ENCODE measurements around the gene ZSCAN22. TPM values are rescaled to one million over a fixed set of nuclear protein-coding genes. Genes with fewer than 3 reads are reported as not detected.

ZSCAN22 gene
- total and polyA plus RNA-seq, 2 of the 13 experiments (the other 11 are each of a cell fraction or from before 2014, with no cell fraction given), result 2.5 to 3.5 TPM

DNA sequence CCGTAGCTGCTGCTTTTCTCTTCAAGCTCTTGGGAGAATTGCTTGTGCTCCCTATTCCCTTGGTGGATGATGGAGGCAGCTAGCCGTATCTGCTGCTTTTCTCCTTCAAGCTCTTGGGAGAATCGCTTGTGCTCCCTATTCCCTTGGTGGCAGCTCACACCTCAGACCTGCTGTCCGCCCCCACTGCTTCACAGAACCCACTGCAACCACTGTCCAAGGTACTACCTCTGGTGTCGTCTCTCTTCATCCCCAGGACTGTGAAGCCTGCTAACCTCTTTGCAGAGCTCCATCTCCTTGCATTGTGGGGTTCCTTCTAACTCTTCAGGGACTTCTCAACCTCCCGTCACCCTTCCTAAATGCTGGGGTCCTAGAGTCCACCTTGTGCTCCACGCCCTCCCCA is 26.2 kb upstream of the ZSCAN22 start:
- intact Hi-C loops (cut with micrococcal nuclease; ENCODE audit: unreplicated experiment), result no loop called here

More for the DNA sequence above, 26.2 kb upstream of the ZSCAN22 start:
- Histone ChIP-seq H3K4me1 (ENCODE audit: insufficient read depth, low read length) (peaks cover 7% of the 10 kb centered on the region), H3K79me2 (ENCODE audit: insufficient read depth, low read length) (peaks cover 3% of the 10 kb centered on the region), H3K27me3 (ENCODE audit: control insufficient read depth in 1 of 2, insufficient read depth in 2 of 2, low read length in 2 of 2) (no peaks in the 10 kb centered on the region; a peak in 1 of 5 replicates), H3K9me3 (ENCODE audit: low read length) (no peaks in the 10 kb centered on the region), H3K9ac (ENCODE audit: insufficient read depth, low read depth, low read length) (no peak overlapping the region), H4K20me1 (ENCODE audit: insufficient read depth, low read length) (peaks cover under 1% of the 10 kb centered on the region; the same call in 1 of the 2 replicates), H3K36me3 (replicated peaks in 1 of 2; ENCODE audit: control insufficient read depth in 1 of 2, insufficient read depth in 2 of 2, low read length in 2 of 2) (peaks cover 16 to 46% of the 10 kb centered on the region in 2 experiments; a peak in 4 of 5 replicates), H3K4me2 (ENCODE audit: low read depth, low read length) (no peak overlapping the region), H3K4me3 (replicated peaks in 1 of 3; ENCODE audit: insufficient read depth in 1 of 3, low read depth in 2 of 3, low read length in 3 of 3) (no peak overlapping the region), H2AFZ (ENCODE audit: low read length) (no peak overlapping the region), H3K27ac (ENCODE audit: extremely low read length, insufficient read depth, low read length) (no peak overlapping the region)
- CTCF ChIA-PET (ENCODE audit: low intra/inter-chr PET ratio, low total read pairs), result no interaction called here
- no TSS peak for BruUV-seq (replicated peaks)
- 97% methylated on average over 7 of the region's 7 CpGs for WGBS (ENCODE audit: low lambda C conversion rate)
- no peak for FAIRE-seq
- POLR2A ChIA-PET, result interaction anchor here (1.2 kb wide), 1 partner anchor 72 kb away, joined by 3 read pairs; the partner anchor contains the start of gene ZNF544
- TF ChIP-seq, protein P1, sequence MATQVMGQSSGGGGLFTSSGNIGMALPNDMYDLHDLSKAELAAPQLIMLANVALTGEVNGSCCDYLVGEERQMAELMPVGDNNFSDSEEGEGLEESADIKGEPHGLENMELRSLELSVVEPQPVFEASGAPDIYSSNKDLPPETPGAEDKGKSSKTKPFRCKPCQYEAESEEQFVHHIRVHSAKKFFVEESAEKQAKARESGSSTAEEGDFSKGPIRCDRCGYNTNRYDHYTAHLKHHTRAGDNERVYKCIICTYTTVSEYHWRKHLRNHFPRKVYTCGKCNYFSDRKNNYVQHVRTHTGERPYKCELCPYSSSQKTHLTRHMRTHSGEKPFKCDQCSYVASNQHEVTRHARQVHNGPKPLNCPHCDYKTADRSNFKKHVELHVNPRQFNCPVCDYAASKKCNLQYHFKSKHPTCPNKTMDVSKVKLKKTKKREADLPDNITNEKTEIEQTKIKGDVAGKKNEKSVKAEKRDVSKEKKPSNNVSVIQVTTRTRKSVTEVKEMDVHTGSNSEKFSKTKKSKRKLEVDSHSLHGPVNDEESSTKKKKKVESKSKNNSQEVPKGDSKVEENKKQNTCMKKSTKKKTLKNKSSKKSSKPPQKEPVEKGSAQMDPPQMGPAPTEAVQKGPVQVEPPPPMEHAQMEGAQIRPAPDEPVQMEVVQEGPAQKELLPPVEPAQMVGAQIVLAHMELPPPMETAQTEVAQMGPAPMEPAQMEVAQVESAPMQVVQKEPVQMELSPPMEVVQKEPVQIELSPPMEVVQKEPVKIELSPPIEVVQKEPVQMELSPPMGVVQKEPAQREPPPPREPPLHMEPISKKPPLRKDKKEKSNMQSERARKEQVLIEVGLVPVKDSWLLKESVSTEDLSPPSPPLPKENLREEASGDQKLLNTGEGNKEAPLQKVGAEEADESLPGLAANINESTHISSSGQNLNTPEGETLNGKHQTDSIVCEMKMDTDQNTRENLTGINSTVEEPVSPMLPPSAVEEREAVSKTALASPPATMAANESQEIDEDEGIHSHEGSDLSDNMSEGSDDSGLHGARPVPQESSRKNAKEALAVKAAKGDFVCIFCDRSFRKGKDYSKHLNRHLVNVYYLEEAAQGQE (IDR thresholded peaks at IDR 0.05; ENCODE audit: borderline replicate concordance in 1 of 2, low read depth in 1 of 2, low read length in 2 of 2), result peak; percentile 1 to 33; a peak in 3 of 4 replicates
- TF ChIP-seq POLR2AphosphoS2 (IDR thresholded peaks at IDR 0.05; ENCODE audit: low read depth, low read length), result no peak
- no peak for ATAC-seq
- in situ Hi-C loops (cut with HindIII; ENCODE audit: extremely low pct_ligation_motif_present, low pct_unique_long_range_greater_than_20kb), result no loop called here
- no peak for DNase-seq (ENCODE audit: low spot score)
